Neutrophil (primary cell): Measurements from ENCODE around the gene ASIC2.

Source experiments
- H3K27ac ChIP-seq: fragments of 200-600 bp; sonication (generic); 2 replicates; pipeline ENCODE4 v1.5.1; 2016; ENCODE audit warnings: mild to moderate bottlenecking, moderate library complexity
- H3K27me3 ChIP-seq: fragments of 200-600 bp; sonication (generic); 2 replicates; pipeline ENCODE4 v1.6.0; 2016; ENCODE audit warnings: mild to moderate bottlenecking
- H3K36me3 ChIP-seq: fragments of 200-600 bp; sonication (generic); 2 replicates; pipeline ENCODE4 v1.5.1; 2017
- H3K4me1 ChIP-seq, 2 experiments: fragments of 200-600 bp in 1 of 2; sonication (generic) in 1 of 2; 1 replicate in 1 of 2; 2 replicates in 1 of 2; pipeline versions ENCODE4 v1.5.1 to v1.6.1; 2013 to 2016; ENCODE audit warnings: low read depth in 1 of 2, low read length in 1 of 2, mild to moderate bottlenecking in 1 of 2, moderate library complexity in 1 of 2; ENCODE audit not compliant: control insufficient read depth in 1 of 2, insufficient read depth in 1 of 2
- H3K4me3 ChIP-seq, 2 experiments: fragments of 200-600 bp in 1 of 2; sonication (generic) in 1 of 2; 1 replicate in 1 of 2; 2 replicates in 1 of 2; pipeline ENCODE4 v1.5.1; 2013 to 2016; ENCODE audit warnings: low read depth in 1 of 2, low read length in 1 of 2, mild to moderate bottlenecking in 1 of 2, moderate library complexity in 1 of 2
- H3K9me3 ChIP-seq: fragments of 200-600 bp; sonication (generic); 2 replicates; pipeline ENCODE4 v1.5.1; 2016
- CTCF ChIP-seq: fragments of 200-600 bp; sonication (generic); IDR thresholded peaks from 2 replicates; pipeline ENCODE4 v1.5.1; 2016; ENCODE audit warnings: antibody characterized with exemption

Gene ASIC2

GRCh38 chr17:33228548-33228947 lies 64.5 kb downstream of the ASIC2 start:
- H3K4me3 ChIP-seq = no peak overlapping the region
- H3K27me3 ChIP-seq = no peaks in the 10 kb centered on the region
- H3K27ac ChIP-seq = no peak overlapping the region
- TF ChIP-seq CTCF = no peak
- no peaks in the 10 kb centered on the region for H3K9me3 ChIP-seq
- no peaks in the 10 kb centered on the region for H3K36me3 ChIP-seq
- no peaks in the 10 kb centered on the region for H3K4me1 ChIP-seq

- Histone ChIP-seq H3K4me3 (no peak overlapping the region), H3K27ac (no peak overlapping the region), H3K9me3 (no peaks in the 10 kb centered on the region), H3K4me1 (no peaks in the 10 kb centered on the region), H3K27me3 (no peaks in the 10 kb centered on the region), H3K36me3 (no peaks in the 10 kb centered on the region)
- no peak for TF ChIP-seq CTCF
These were observed 65.2 kb downstream of the ASIC2 start for GRCh38 chr17:33227911-33228310.

GRCh38 chr17:33225994-33226393 lies 67.1 kb downstream of the ASIC2 start:
- Histone ChIP-seq H3K27ac (no peak overlapping the region), H3K4me1 (no peaks in the 10 kb centered on the region), H3K36me3 (no peaks in the 10 kb centered on the region), H3K4me3 (no peak overlapping the region), H3K27me3 (no peaks in the 10 kb centered on the region), H3K9me3 (no peaks in the 10 kb centered on the region)
- TF ChIP-seq CTCF = no peak

GRCh38 chr17:33225509-33225908 lies 67.6 kb downstream of the ASIC2 start:
- H3K9me3 ChIP-seq = no peaks in the 10 kb centered on the region
- TF ChIP-seq CTCF = no peak
- no peak overlapping the region for H3K27ac ChIP-seq
- H3K4me3 ChIP-seq = no peak overlapping the region
- no peaks in the 10 kb centered on the region for H3K27me3 ChIP-seq
- H3K4me1 ChIP-seq = no peaks in the 10 kb centered on the region
- no peaks in the 10 kb centered on the region for H3K36me3 ChIP-seq

GRCh38 chr17:33220036-33220435 lies 73.1 kb downstream of the ASIC2 start:
- H3K27me3 ChIP-seq = peaks cover 6% of the 10 kb centered on the region
- no peak for TF ChIP-seq CTCF
- no peak overlapping the region for H3K27ac ChIP-seq
- no peaks in the 10 kb centered on the region for H3K9me3 ChIP-seq
- H3K4me1 ChIP-seq = no peaks in the 10 kb centered on the region
- H3K4me3 ChIP-seq = no peak overlapping the region
- no peaks in the 10 kb centered on the region for H3K36me3 ChIP-seq
